ENCODE data around the gene CD38. TPM values are rescaled to one million over a fixed set of nuclear protein-coding genes. Genes with fewer than 3 reads are reported as not detected.

Gene CD38
- total RNA-seq, 1 experiment from 2014 or later, result 0.17 TPM

GRCh38 chr4:15901007-15901406, 122.9 kb downstream of the CD38 start (continued):
- no peak for TF ChIP-seq ZNF532 (CRISPR knock-in tag; IDR thresholded peaks at IDR 0.05; ENCODE audit: borderline replicate concordance)
- TF ChIP-seq ELF4 (CRISPR knock-in tag; IDR thresholded peaks at IDR 0.05; ENCODE audit: low read depth), result no peak
- no peak for TF ChIP-seq IRF1 (CRISPR knock-in tag; IDR thresholded peaks at IDR 0.05)
- no peak for TF ChIP-seq ZMAT4 (CRISPR knock-in tag; IDR thresholded peaks at IDR 0.05)
- no peak for TF ChIP-seq ERG (CRISPR knock-in tag; IDR thresholded peaks at IDR 0.05)
- TF ChIP-seq TEAD1 (CRISPR knock-in tag; IDR thresholded peaks at IDR 0.05), result no peak
- TF ChIP-seq AFF4 (CRISPR knock-in tag; IDR thresholded peaks at IDR 0.05; ENCODE audit: borderline replicate concordance), result no peak

- H3K36me3 Mint-ChIP-seq, result peaks cover 3% of the 10 kb centered on the region
- ChIA-PET POLR2A (no interaction called here), CTCF (no interaction called here)
- ATAC-seq, result no peak
- no peak overlapping the region for H3K4me3 Mint-ChIP-seq
- no peak for TF ChIP-seq GABPB1 (CRISPR knock-in tag; IDR thresholded peaks at IDR 0.05)
- no peak for TF ChIP-seq SOX15 (CRISPR knock-in tag; IDR thresholded peaks at IDR 0.05)
- no peak for TF ChIP-seq ATF2 (CRISPR knock-in tag; IDR thresholded peaks at IDR 0.05; ENCODE audit: borderline replicate concordance, low read depth)
- TF ChIP-seq CDX4 (CRISPR knock-in tag; IDR thresholded peaks at IDR 0.05; ENCODE audit: borderline replicate concordance), result no peak
- TF ChIP-seq NR3C1 (CRISPR knock-in tag; conservative IDR thresholded peaks at IDR 0.05; ENCODE audit: low read depth), result no peak
- peaks cover 34% of the 10 kb centered on the region for H3K9me3 Mint-ChIP-seq
- no peak for DNase-seq (ENCODE audit: low spot score)
- no peaks in the 10 kb centered on the region; the same call in 1 of the 2 replicates for H3K27me3 Mint-ChIP-seq (ENCODE audit: low read depth)
- no peaks in the 10 kb centered on the region for H3K4me1 Mint-ChIP-seq
- no peak overlapping the region for H3K27ac Mint-ChIP-seq
Observed at GRCh38 chr4:15901998-15902397, 123.9 kb downstream of the CD38 start.

All from WTC11 (cell line).